Retinal pigment epithelial cell (primary cell): ENCODE results near the gene OR6K3.

Experiments used
- DNase-seq: peaks from one replicate; pipeline ENCODE4 v3.0.0-alpha.2; 2010; ENCODE audit warnings: low read depth
- H3K4me3 ChIP-seq: 2 replicates; pipeline ENCODE4 v1.5.1; 2011; ENCODE audit warnings: mild to moderate bottlenecking, low read length, control low read depth, moderate library complexity
- CTCF ChIP-seq: conservative IDR thresholded peaks from 2 replicates; pipeline ENCODE4 v1.5.1; 2011; ENCODE audit warnings: low read depth, low read length, control low read depth, inconsistent platforms

The OR6K3 gene, protein sequence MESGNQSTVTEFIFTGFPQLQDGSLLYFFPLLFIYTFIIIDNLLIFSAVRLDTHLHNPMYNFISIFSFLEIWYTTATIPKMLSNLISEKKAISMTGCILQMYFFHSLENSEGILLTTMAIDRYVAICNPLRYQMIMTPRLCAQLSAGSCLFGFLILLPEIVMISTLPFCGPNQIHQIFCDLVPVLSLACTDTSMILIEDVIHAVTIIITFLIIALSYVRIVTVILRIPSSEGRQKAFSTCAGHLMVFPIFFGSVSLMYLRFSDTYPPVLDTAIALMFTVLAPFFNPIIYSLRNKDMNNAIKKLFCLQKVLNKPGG

GRCh38 chr1:158720620-158721019 lies at the start of gene OR6K3:
OR6K3 (minus strand) TSS chr1:158720720; CDS start chr1:158718115, 2,605 bp downstream.
- DNase-seq, result no peak
- TF ChIP-seq CTCF, result no peak
- H3K4me3 ChIP-seq, result no peak within 1 kb of the TSS

DNA sequence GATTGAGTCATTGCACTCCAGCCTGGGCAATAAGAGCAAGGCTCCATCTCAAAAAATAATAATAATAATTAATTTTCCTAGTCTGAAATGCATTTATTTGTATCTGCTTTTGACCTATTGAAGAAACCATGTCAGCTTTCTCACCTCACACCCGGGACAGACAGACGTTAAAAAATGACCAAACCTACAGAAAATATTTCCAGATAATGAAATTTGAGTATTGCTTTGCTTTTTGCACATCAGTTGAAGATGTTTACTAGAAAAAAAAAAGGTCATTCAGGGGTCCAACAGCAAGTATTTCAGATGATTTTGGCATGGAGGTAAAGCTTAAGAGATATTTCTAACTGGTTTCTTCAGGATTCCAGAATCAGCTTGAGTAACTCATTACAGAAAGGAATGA lies 33.9 kb upstream of the OR6K3 start, which contains the start of gene OR6K6:
TSS of gene OR6K6 (plus strand) at position 301 of the 400 bp plus-strand sequence. CDS start 168 bp downstream, outside the sequence.
- no peak for TF ChIP-seq CTCF
- H3K4me3 ChIP-seq, result no peak within 1 kb of the TSS
- no peak for DNase-seq

GRCh38 chr1:158752155-158752712 lies 31.7 kb upstream of the OR6K3 start:
- TF ChIP-seq CTCF, result no peak
- DNase-seq, result no peak
- no peak overlapping the region for H3K4me3 ChIP-seq

DNA sequence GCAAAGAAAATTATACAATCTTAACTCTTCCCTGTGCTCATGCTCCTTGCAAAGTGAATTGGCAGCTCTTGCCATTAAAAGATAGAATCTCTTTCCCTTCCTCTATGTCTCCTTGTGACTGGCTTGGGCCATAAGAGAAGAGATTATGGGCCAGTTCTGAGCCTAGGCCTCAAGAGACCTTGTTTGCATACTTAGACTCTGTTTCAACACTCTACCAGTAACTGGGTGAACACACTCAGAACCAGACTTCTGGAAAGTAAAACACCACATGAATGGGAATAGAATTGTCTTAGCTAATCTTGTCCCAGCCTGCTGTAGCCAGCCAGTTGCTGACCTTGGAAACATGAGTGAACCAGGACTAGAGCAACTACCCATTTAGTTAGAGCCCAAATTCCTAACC lies 15.3 kb upstream of the OR6K3 start:
- no peak overlapping the region for H3K4me3 ChIP-seq
- TF ChIP-seq CTCF, result no peak
- no peak for DNase-seq

DNA sequence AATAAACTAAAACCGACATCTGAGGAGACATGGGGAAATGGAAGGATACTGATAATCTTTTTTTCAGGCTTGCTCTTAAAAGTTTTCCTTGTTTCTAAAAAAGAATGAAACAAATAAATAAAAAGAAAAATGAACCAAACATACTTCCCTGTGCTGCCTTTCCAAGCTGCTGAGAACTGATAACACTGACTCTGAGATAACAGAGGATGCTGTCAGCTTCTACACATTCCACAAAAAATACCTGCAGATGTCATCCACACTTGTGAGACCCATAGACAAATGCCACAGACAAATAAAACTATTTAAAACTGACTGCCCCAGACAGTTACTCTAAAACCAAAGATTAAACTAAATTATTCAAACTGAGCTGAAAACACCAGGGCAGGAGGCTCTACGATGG lies 12.0 kb upstream of the OR6K3 start:
- H3K4me3 ChIP-seq, result no peak overlapping the region
- TF ChIP-seq CTCF, result no peak
- no peak for DNase-seq

DNA sequence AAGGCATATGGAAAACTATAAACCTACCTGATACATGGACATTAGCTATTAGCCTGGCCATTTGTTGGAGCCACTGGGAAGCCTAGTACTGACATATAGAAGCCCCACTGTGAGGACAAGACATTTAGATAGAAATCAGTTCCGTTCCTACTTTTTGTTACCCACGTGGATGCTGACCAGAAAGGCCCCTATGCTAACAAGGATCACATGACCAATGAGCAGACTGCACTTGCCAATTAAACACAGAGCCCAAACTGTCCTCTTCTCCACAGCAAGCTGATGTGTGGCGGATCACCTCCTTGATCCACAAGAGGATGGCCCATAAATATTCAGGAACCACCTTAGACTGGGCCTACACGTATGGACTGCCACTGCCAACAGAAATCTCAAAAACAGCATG lies 11.2 kb upstream of the OR6K3 start:
- no peak for TF ChIP-seq CTCF
- no peak for DNase-seq

GRCh38 chr1:158730453-158730852 lies 9.9 kb upstream of the OR6K3 start:
- H3K4me3 ChIP-seq, result no peak overlapping the region
- no peak for DNase-seq
- no peak for TF ChIP-seq CTCF

More for the DNA sequence above, 11.2 kb upstream of the OR6K3 start:
- no peak overlapping the region for H3K4me3 ChIP-seq
